ENCODE results near the gene DHX9.

DNA sequence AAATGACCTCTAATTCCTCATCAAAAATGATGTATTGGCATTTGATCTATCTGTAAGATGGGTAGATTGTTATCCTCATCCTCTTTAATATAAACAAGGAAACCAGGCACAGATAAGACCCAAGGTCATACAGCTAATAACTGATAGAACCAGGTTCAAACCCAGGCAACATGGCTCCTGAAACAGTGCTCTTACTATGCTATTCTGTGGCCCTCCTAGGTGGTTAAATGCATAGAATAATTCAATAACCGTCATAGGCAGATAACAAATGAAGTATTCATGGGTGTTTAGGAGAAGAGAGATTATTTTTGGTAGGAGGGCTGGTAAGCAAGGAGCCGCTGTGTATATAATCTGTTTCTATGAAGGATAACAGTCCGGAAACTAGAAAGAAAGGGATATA is 46.4 kb downstream of the DHX9 start:
- TF ChIP-seq, protein P1, sequence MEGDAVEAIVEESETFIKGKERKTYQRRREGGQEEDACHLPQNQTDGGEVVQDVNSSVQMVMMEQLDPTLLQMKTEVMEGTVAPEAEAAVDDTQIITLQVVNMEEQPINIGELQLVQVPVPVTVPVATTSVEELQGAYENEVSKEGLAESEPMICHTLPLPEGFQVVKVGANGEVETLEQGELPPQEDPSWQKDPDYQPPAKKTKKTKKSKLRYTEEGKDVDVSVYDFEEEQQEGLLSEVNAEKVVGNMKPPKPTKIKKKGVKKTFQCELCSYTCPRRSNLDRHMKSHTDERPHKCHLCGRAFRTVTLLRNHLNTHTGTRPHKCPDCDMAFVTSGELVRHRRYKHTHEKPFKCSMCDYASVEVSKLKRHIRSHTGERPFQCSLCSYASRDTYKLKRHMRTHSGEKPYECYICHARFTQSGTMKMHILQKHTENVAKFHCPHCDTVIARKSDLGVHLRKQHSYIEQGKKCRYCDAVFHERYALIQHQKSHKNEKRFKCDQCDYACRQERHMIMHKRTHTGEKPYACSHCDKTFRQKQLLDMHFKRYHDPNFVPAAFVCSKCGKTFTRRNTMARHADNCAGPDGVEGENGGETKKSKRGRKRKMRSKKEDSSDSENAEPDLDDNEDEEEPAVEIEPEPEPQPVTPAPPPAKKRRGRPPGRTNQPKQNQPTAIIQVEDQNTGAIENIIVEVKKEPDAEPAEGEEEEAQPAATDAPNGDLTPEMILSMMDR (IDR thresholded peaks at IDR 0.05) = no peak
- TF ChIP-seq POLR2A (IDR thresholded peaks at IDR 0.05) (no peak), POLR2AphosphoS5 (IDR thresholded peaks at IDR 0.05) (no peak), EP300 (IDR thresholded peaks at IDR 0.05) (no peak)
